AG04449 (cell line): ENCODE measurements around the gene C17orf50.

Experiments used
- CTCF ChIA-PET: fragments of 350-600 bp; formaldehyde crosslinking; extraction: SDS; loops from one replicate; lab custom pipeline; 2021; ENCODE audit warnings: antibody characterized with exemption; lab: Yijun Ruan, JAX
- POLR2A ChIA-PET: fragments of 400-600, 350-600 bp; formaldehyde crosslinking; extraction: SDS; loops from one replicate; lab custom pipeline; 2020; ENCODE audit warnings: antibody characterized with exemption, inconsistent platforms; lab: Yijun Ruan, JAX
- DNase-seq: peaks from one replicate; pipeline ENCODE4 v3.0.0-alpha.2; 2010; ENCODE audit warnings: low read depth, low spot score
- H3K4me3 ChIP-seq: 2 replicates; pipeline ENCODE4 v1.5.1; 2011; ENCODE audit warnings: low read depth, mild to moderate bottlenecking, control low read depth, low read length
- CTCF ChIP-seq: IDR thresholded peaks from one replicate; pipeline ENCODE4 v1.5.1; 2011; ENCODE audit warnings: mild to moderate bottlenecking, moderate library complexity, low read length, control low read depth, inconsistent platforms; ENCODE audit not compliant: insufficient read depth; ENCODE audit errors: missing control alignments

C17orf50 gene

GRCh38 chr17:35742496-35742895 lies 18.2 kb upstream of the C17orf50 start:
- H3K4me3 ChIP-seq = no peak overlapping the region
- CTCF ChIA-PET = interaction anchor here (1.0 to 12.9 kb wide), 3 partner anchors 23 to 127 kb away, joined by 3 to 565 read pairs (median 96); no protein-coding TSS in a partner anchor
- TF ChIP-seq CTCF = no peak
- POLR2A ChIA-PET = no interaction called here
- no peak for DNase-seq

- no peak for TF ChIP-seq CTCF
- H3K4me3 ChIP-seq = no peak overlapping the region
- POLR2A ChIA-PET = interaction anchor here (0.9 to 1.4 kb wide), 2 partner anchors 11 to 130 kb away, joined by 3 to 4 read pairs; partner anchors contain the start of gene RASL10B
- CTCF ChIA-PET = interaction anchor here (1.0 to 12.9 kb wide), 7 partner anchors 5 to 138 kb away, joined by 3 to 565 read pairs (median 7); partner anchors contain the start of gene RASL10B
- no peak for DNase-seq
Observed at GRCh38 chr17:35742896-35743477, 17.7 kb upstream of the C17orf50 start.

GRCh38 chr17:35743626-35744328 lies 16.9 kb upstream of the C17orf50 start:
- no peak for TF ChIP-seq CTCF
- CTCF ChIA-PET = interaction anchor here (0.7 to 12.9 kb wide), 11 partner anchors 6 to 205 kb away, joined by 3 to 565 read pairs (median 5); partner anchors contain the start of gene RASL10B
- POLR2A ChIA-PET = interaction anchor here (0.9 to 1.4 kb wide), 2 partner anchors 12 to 131 kb away, joined by 3 to 4 read pairs; partner anchors contain the start of gene RASL10B
- H3K4me3 ChIP-seq = no peak overlapping the region
- DNase-seq = no peak

- CTCF ChIA-PET = interaction anchor here (0.6 to 12.9 kb wide), 15 partner anchors 7 to 206 kb away, joined by 3 to 565 read pairs (median 5); no protein-coding TSS in a partner anchor
- POLR2A ChIA-PET = no interaction called here
- no peak for TF ChIP-seq CTCF
- DNase-seq = no peak
- no peak overlapping the region for H3K4me3 ChIP-seq
Observed at GRCh38 chr17:35744830-35745229, 15.9 kb upstream of the C17orf50 start.

- no peak for TF ChIP-seq CTCF
- CTCF ChIA-PET = interaction anchor here (0.6 to 12.9 kb wide), 16 partner anchors 7 to 433 kb away, joined by 3 to 565 read pairs (median 6); no protein-coding TSS in a partner anchor
- no peak for DNase-seq
- H3K4me3 ChIP-seq = no peak overlapping the region
- POLR2A ChIA-PET = no interaction called here
Observed at GRCh38 chr17:35745246-35745645, 15.4 kb upstream of the C17orf50 start.

- no peak overlapping the region for H3K4me3 ChIP-seq
- ChIA-PET CTCF (interaction anchor here (0.8 to 12.9 kb wide), 18 partner anchors 8 to 434 kb away, joined by 3 to 565 read pairs (median 25); partner anchors contain the start of gene RASL10B), POLR2A (no interaction called here)
- no peak for DNase-seq
- no peak for TF ChIP-seq CTCF
Observed at GRCh38 chr17:35745749-35746320, 14.9 kb upstream of the C17orf50 start.
